Activated CD8-positive, alpha-beta T cell treated with anti-CD3 and anti-CD28 coated beads for 36 hours (primary cell): Measurements from ENCODE around the gene ALDOC. TPM values are rescaled to one million over a fixed set of nuclear protein-coding genes. Genes with fewer than 3 reads are reported as not detected.
A peak's percentile ranks its signal among the peaks of the same experiment; 100 is the strongest.

ENCODE experiments used
- ATAC-seq: fragments of 200-7000 bp; cut with Tn5 transposase; one replicate; pipeline ENCODE4 v1.10.0; 2021; ENCODE audit warnings: mild to moderate bottlenecking, moderate library complexity
- CTCF ChIA-PET: fragments of 350-600 bp; sonication (Branson Sonifier 250); formaldehyde crosslinking; loops from one replicate; lab custom pipeline; 2021; ENCODE audit warnings: antibody characterized with exemption; lab: Charles Lee
- POLR2A ChIA-PET: fragments of 350-600 bp; sonication (Branson Sonifier 250); formaldehyde crosslinking; loops from one replicate; lab custom pipeline; 2021; ENCODE audit warnings: antibody characterized with exemption; lab: Charles Lee
- DNase-seq: peaks from one replicate; pipeline ENCODE4 v3.0.0-alpha.2; 2020
- H3K27ac Mint-ChIP-seq: one replicate; pipeline ENCODE4 v1.8.0; 2021; ENCODE audit warnings: mild to moderate bottlenecking, mixed read lengths
- H3K27me3 Mint-ChIP-seq: one replicate; pipeline ENCODE4 v1.8.0; 2021; ENCODE audit warnings: mixed read lengths
- H3K36me3 Mint-ChIP-seq: one replicate; pipeline ENCODE4 v1.8.0; 2021; ENCODE audit warnings: low read depth, mixed read lengths
- H3K4me1 Mint-ChIP-seq: one replicate; pipeline ENCODE4 v1.8.0; 2021; ENCODE audit warnings: low read depth, mixed read lengths
- H3K4me3 Mint-ChIP-seq: one replicate; pipeline ENCODE4 v1.8.0; 2021; ENCODE audit warnings: mild to moderate bottlenecking, moderate library complexity, mixed read lengths
- H3K9me3 Mint-ChIP-seq: one replicate; pipeline ENCODE4 v1.8.0; 2021; ENCODE audit warnings: mixed read lengths
- CTCF ChIP-seq: fragments of 200-600 bp; IDR thresholded peaks from one replicate; pipeline ENCODE4 v1.8.0; 2022; ENCODE audit warnings: antibody characterized with exemption, mild to moderate bottlenecking
- intact Hi-C: fragments of 100-400 bp; cut with micrococcal nuclease; formaldehyde crosslinking; loops from one replicate; pipeline ENCODE4 v1.10.0; 2022
- total RNA-seq, 2 experiments: library from RNA; stranded (reverse); gene quantifications; one replicate each; pipeline ENCODE4 v1.2.3, GENCODE V29; 2021

Gene ALDOC
- total RNA-seq, 2 experiments from 2014 or later = 142 to 146 TPM

- Mint-ChIP-seq H3K27ac (peak within 1 kb of the TSS; percentile 70), H3K36me3 (peaks cover 32% of the 10 kb centered on the region), H3K9me3 (no peaks in the 10 kb centered on the region), H3K4me1 (peaks cover 47% of the 10 kb centered on the region), H3K4me3 (peak within 1 kb of the TSS; percentile 81), H3K27me3 (no peaks in the 10 kb centered on the region)
- ChIA-PET POLR2A (interaction anchor here (0.9 to 1.7 kb wide), 4 partner anchors 15 to 195 kb away, joined by 3 to 8 read pairs (median 4); partner anchors contain the start of genes POLDIP2, SDF2 and SUPT6H), CTCF (no interaction called here)
- intact Hi-C loops = no loop called here
- DNase-seq (peak; percentile 83), ATAC-seq (peak; percentile 80)
- no peak for TF ChIP-seq CTCF
Observed at GRCh38 chr17:28552176-28552999, 24.3 kb downstream of the ALDOC start, which contains the start of gene UNC119. TSS of gene UNC119 (minus strand) at chr17:28552624. CDS start at chr17:28552557, 67 bp downstream.

DNA sequence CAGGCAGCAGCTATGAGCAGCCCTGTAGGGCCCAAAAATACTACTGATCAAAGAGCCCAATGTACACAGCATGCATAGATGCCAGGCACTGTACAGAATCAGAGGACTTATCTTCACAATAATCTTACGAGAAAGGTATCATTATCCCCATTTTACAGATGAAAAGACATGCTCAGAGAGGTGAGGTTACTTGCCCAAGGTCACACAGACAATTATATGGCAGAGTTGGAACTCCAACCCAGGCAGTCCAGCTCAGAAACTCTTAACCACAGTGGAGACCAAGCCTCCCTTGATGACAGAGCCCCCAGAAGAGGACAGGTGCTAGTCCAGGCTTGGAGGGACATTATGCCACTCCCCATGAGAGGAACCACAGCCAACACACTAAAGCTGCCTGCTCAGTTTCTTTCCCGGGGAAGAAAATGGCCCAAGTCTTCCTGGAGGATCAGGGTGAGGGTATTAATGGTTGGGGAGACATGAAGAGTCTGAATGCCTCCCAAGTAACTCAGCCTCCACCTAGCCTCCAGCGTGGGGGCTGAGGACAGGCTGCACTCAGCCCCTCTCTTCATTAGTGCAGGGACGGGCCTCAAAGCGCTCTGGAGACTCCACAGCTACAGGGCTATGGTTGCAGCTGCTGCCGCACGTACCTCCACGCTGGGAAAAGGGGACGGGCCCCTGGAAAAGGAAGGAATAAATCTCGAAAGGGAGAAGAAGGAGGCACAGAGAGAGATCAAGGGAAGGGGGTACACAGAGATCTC, 25.1 kb downstream of the ALDOC start:
- Mint-ChIP-seq H3K4me1 (peaks cover 48% of the 10 kb centered on the region), H3K27me3 (no peaks in the 10 kb centered on the region), H3K9me3 (no peaks in the 10 kb centered on the region), H3K36me3 (peaks cover 28% of the 10 kb centered on the region), H3K27ac (peak overlapping the region; percentile 70), H3K4me3 (peak overlapping the region; percentile 81)
- no peak for ATAC-seq
- no peak for TF ChIP-seq CTCF
- no peak for DNase-seq
- intact Hi-C loops = no loop called here
- POLR2A ChIA-PET = interaction anchor here (0.8 to 1.7 kb wide), 5 partner anchors 14 to 171 kb away, joined by 3 to 8 read pairs (median 4); partner anchors contain the start of gene PIGS
- CTCF ChIA-PET = interaction anchor here (0.9 to 3.2 kb wide), 3 partner anchors 11 to 62 kb away, joined by 3 to 15 read pairs (median 4); partner anchors contain the start of genes PIGS and RSKR

- H3K36me3 Mint-ChIP-seq = peaks cover 22% of the 10 kb centered on the region
- H3K4me3 Mint-ChIP-seq = peak overlapping the region; percentile 81
- no peaks in the 10 kb centered on the region for H3K9me3 Mint-ChIP-seq
- no peak for TF ChIP-seq CTCF
- peak overlapping the region; percentile 89 for H3K27ac Mint-ChIP-seq
- DNase-seq = no peak
- ChIA-PET POLR2A (interaction anchor here (0.8 to 1.7 kb wide), 8 partner anchors 13 to 171 kb away, joined by 3 to 8 read pairs (median 4); partner anchors contain the start of genes ALDOC and PIGS), CTCF (interaction anchor here (0.9 to 3.2 kb wide), 7 partner anchors 10 to 743 kb away, joined by 3 to 15 read pairs (median 3); partner anchors contain the start of genes PIGS and RSKR)
- peaks cover 48% of the 10 kb centered on the region for H3K4me1 Mint-ChIP-seq
- H3K27me3 Mint-ChIP-seq = no peaks in the 10 kb centered on the region
- no peak for ATAC-seq
- intact Hi-C loops = no loop called here
Observed at GRCh38 chr17:28550858-28551257, 25.8 kb downstream of the ALDOC start.

GRCh38 chr17:28549236-28550132, 27.2 kb downstream of the ALDOC start:
- CTCF ChIA-PET = interaction anchor here (1.0 to 4.3 kb wide), 19 partner anchors 9 to 790 kb away, joined by 3 to 31 read pairs (median 7); partner anchors contain the start of genes ALDOC, PIGS, POLDIP2 and SLC46A1
- H3K9me3 Mint-ChIP-seq = no peaks in the 10 kb centered on the region
- H3K27me3 Mint-ChIP-seq = no peaks in the 10 kb centered on the region
- peak overlapping the region; percentile 41 for H3K4me3 Mint-ChIP-seq
- POLR2A ChIA-PET = interaction anchor here (0.7 to 1.6 kb wide), 7 partner anchors 12 to 161 kb away, joined by 3 to 5 read pairs (median 4); partner anchors contain the start of genes ALDOC, PIGS and SPAG5
- peaks cover 14% of the 10 kb centered on the region for H3K36me3 Mint-ChIP-seq
- peaks cover 48% of the 10 kb centered on the region for H3K4me1 Mint-ChIP-seq
- intact Hi-C loops = no loop called here
- peak; percentile 85 for DNase-seq
- TF ChIP-seq CTCF = peak; percentile 13
- ATAC-seq = peak; percentile 83
- peak overlapping the region; percentile 89 for H3K27ac Mint-ChIP-seq
